HFF-Myc (cell line): ENCODE measurements around the gene PRAF2.
A peak's percentile ranks its signal among the peaks of the same experiment; 100 is the strongest.

Experiments used
- DNase-seq: peaks from one replicate; pipeline ENCODE4 v3.0.0-alpha.2; 2011; ENCODE audit warnings: low read depth; ENCODE audit errors: extremely low read depth
- H3K4me3 ChIP-seq: replicated peaks from 2 replicates; pipeline ENCODE4 v1.5.1; 2011; ENCODE audit warnings: low read depth, mild to moderate bottlenecking, control low read depth, low read length
- CTCF ChIP-seq: IDR thresholded peaks from 2 replicates; pipeline ENCODE4 v1.5.1; 2012; ENCODE audit warnings: mild to moderate bottlenecking, low read depth, low read length, control low read depth; ENCODE audit errors: missing control alignments

The PRAF2 gene

DNA sequence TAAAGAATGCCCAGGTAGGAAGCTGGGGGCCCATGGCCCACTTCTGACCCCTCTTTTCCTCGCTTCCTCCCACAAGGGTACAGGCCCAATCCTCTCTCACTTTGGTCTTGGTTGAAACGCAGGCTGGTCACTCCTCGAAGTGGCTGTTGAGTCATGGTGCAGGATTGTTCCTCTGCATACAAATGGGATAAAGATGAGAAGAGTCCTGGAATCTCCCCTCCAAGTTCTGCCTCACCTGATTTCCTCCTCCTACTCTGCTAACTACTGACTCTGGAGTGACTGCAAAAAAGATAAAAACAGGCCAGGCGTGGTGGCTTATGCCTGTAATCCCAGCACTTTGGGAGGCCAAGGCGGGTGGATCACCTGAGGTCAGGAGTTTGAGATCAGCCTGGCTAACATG lies 4.1 kb upstream of the PRAF2 start:
- TF ChIP-seq CTCF: no peak
- no peak overlapping the region for H3K4me3 ChIP-seq
- no peak for DNase-seq

- DNase-seq: no peak
- TF ChIP-seq CTCF: no peak
- no peak overlapping the region for H3K4me3 ChIP-seq
Observed at GRCh38 chrX:49075347-49075746, 1.5 kb upstream of the PRAF2 start.

- peak overlapping the region; percentile 68 for H3K4me3 ChIP-seq
- TF ChIP-seq CTCF: no peak
- DNase-seq: no peak
Observed at GRCh38 chrX:49072712-49073095, 1.1 kb downstream of the PRAF2 start.

- peak overlapping the region; percentile 68 for H3K4me3 ChIP-seq
- TF ChIP-seq CTCF: no peak
- DNase-seq: no peak
Observed at GRCh38 chrX:49071877-49072711, 1.7 kb downstream of the PRAF2 start.

GRCh38 chrX:49070988-49071387 lies 2.8 kb downstream of the PRAF2 start:
- no peak overlapping the region for H3K4me3 ChIP-seq
- TF ChIP-seq CTCF: no peak
- DNase-seq: no peak

DNA sequence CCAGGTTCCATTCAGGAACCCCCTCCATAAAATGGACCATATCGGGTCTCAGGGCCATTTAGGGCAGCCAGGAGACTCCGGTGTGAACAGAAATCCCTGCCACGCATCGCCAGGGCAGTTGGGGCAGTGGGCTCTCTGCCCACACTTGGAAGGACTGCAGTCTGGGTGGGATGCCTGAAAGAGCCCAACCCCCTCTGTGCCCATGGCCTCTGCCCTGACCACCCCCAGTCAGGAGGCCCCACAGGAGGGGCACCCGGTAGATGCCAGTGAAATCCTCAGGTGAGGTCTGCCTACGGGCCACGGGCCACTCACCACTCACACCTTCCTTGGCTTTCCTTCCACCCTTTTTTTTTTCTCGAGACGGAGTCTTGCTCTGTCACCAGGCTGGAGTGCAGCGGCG lies 4.8 kb downstream of the PRAF2 start:
- TF ChIP-seq CTCF: no peak
- no peak overlapping the region for H3K4me3 ChIP-seq
- no peak for DNase-seq
